HG03060 (cell line): ENCODE results near the gene SORCS2.

ENCODE experiments used
- ATAC-seq: cut with Tn5 transposase; IDR thresholded peaks from one replicate; pipeline ENCODE4 v1.9.1; 2021; ENCODE audit warnings: low read depth, moderate number of reproducible peaks; ENCODE audit not compliant: unreplicated experiment

The SORCS2 gene

GRCh38 chr4:7299010-7299907 lies 106.9 kb downstream of the SORCS2 start:
- no peak for ATAC-seq

DNA sequence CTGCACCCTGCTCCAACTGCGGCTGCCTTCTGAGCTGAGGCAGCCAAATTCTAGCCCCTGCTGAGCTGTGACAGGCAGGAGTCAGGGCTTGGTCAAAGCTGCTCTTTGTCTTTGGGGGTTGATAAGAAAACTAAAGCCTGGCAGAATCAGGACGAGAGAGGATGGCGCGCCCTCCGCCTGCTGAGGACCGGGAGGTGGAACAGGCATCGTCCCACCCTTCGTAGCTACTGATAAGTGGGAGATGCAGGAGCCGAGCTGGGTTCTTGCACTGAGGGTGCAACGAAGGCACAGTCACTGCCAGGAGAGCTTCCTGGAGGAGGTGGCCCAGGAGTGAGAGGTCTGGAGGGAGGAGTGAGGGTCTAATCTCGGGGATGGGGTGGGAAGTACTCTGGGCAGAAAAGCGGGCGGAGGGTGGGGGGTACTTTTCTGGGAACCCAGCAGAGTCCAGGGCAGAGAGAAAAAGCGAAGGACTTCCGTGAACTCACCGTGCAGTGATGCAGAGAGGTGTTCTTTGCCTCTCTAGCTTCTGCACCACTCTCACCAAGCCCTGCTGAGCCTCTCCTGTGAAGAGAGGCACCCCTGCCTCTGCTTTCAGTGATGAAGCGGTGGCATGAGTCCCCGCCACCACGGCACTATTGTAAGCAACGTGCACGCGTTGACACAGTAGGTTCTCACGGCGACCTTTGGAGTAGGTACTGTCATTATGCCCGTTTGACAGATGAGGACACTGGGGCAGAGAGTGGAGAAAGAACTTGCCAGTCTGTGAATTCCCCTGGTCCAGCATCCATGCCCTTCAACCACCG lies 107.8 kb downstream of the SORCS2 start:
- ATAC-seq = no peak

- no peak for ATAC-seq
Observed at GRCh38 chr4:7300711-7301095, 108.4 kb downstream of the SORCS2 start.

GRCh38 chr4:7301126-7301785 lies 108.9 kb downstream of the SORCS2 start:
- no peak for ATAC-seq

GRCh38 chr4:7301846-7302630 lies 109.7 kb downstream of the SORCS2 start:
- ATAC-seq = no peak

- no peak for ATAC-seq
Observed at GRCh38 chr4:7302781-7303404, 110.6 kb downstream of the SORCS2 start.

DNA sequence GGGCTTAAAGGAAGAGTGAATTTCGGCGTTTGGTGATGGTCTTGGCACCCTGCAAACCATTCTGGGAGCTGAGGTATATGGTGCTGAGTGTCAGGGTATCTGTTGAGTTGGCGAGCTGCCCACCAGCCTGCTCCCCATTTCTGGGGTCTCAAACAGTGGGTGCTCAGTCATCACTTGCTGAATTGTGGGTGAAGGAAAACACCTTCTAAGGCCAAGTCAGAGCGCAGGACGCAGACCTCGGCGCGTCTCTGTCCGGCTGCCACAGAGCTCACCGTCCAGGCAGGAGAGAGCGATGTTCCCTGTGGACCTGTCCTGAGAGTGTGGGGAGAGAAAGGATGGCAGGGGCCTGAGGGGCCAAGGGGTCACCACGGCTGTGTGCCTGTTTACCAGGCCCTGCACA lies 111.2 kb downstream of the SORCS2 start:
- no peak for ATAC-seq

GRCh38 chr4:7304436-7304835 lies 112.1 kb downstream of the SORCS2 start:
- ATAC-seq = no peak

GRCh38 chr4:7306021-7306965 lies 114.0 kb downstream of the SORCS2 start:
- no peak for ATAC-seq

- no peak for ATAC-seq
Observed at GRCh38 chr4:7306986-7307385, 114.6 kb downstream of the SORCS2 start.

GRCh38 chr4:7307394-7308099 lies 115.2 kb downstream of the SORCS2 start:
- ATAC-seq = no peak

GRCh38 chr4:7309181-7309580 lies 116.8 kb downstream of the SORCS2 start:
- no peak for ATAC-seq

DNA sequence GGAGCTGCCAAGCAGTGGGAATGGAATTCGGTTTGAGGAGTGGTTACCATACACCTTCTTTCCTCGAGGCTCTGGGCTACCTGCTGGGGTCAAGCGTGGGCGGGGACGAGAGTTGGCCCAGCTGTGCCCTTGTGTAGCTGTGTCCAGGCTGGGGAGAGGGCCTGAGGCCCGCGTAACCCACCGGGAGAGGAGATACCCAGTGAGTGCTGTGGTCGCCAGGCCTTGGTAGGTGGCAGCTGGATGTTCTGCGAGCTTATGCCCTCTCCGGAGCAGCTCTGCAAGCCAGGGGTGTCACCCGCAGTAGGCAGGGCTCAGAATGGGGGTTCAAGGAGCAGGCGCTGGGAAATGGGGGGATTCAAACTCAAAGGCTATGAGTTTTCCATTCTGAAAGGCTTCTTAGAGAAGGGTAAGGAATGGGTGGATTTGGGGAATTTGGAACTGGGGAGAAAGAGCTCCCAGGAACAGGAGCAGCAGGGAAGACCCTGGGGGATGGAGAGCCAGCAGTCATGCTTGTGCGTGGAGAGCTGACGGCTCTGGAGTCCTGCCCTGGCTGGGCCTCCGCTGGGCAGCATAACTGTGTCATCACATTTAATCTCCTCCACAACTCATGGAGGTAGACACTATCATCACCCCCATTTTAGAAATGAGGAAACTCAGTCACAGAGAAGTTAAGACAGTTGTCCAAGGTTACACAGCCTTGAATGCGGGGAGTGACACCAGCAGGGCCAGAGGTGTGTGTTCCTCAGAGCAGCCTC lies 117.5 kb downstream of the SORCS2 start:
- no peak for ATAC-seq

- ATAC-seq = no peak
Observed at GRCh38 chr4:7310451-7310850, 118.1 kb downstream of the SORCS2 start.

DNA sequence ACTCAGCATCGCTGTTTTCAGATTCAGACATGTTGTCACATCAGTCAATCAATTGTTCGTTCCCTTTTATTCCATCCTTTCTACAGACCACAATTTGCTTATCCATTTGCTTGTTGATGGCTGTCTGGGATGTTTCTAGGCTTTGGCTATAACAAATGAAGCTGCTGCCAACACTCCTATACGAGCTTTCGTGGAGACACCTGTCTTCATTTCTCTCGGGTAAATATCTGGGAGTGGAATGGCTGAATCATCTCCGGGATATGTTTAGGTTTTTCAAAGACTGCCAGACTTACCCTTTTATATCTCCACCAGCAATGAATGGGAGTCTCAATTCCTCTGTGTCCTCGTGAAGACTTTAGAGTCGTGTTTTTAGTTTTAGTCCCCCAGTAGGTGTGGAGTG lies 118.9 kb downstream of the SORCS2 start:
- ATAC-seq = no peak

DNA sequence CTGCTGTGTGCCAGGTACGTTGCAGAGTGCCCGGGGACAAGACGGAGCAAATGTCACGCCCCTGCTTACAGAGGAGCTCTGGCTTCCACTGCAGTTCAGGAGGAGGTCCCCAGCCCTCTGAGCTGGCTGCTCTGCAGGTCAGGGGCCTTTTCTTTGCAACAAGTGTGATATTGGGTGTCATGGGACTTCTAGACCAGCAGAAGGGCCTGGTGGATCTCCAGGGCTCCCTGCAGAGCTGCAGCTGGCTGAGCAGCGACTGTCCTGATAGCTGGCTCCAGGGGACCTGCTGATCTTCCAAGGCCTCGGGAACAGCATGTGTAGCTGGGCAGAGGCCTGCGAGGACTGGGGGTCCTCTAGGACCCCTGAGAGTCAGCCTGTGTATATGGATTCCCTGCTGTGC lies 120.4 kb downstream of the SORCS2 start:
- ATAC-seq = no peak

DNA sequence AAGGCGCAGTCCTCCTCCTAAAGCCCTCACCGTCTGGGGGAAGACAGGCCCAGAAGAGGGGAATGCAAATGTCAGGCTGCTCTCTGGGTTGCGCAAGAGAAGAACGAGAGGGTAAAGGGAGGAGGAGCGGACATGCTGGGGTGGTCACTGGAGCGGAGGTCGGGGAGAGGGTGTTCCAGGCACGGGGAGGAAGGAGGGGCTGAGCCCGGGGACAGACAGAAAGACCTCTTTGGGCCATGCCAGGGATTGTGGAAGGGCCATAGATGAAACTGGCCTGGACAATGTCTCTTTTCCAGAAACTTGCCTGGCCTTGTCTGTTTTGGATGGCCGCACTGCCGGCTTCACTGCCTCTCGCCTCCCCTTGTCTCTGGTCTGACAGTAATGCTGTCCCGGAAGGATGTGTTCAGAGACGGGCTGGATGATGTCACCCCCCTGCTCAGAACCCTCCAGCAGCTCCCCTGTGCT lies 121.0 kb downstream of the SORCS2 start:
- ATAC-seq = no peak
